Measurements from ENCODE around the gene WIPI1.
A peak's percentile ranks its signal among the peaks of the same experiment; 100 is the strongest.
"Not testable (repeated sequence)": the region's sequence is repeated elsewhere in the genome, so short reads cannot be mapped to it uniquely, and the experiment has no call there.

The WIPI1 gene

GRCh38 chr17:68384471-68384870 lies 72.8 kb downstream of the WIPI1 start:
- no peak for DNase-seq (ENCODE audit: low spot score)

GRCh38 chr17:68383443-68384321 lies 73.6 kb downstream of the WIPI1 start:
- DNase-seq (ENCODE audit: low spot score) = no peak

GRCh38 chr17:68383120-68383442 lies 74.2 kb downstream of the WIPI1 start:
- no peak for DNase-seq (ENCODE audit: low spot score)

- no peak for DNase-seq (ENCODE audit: low spot score)
Measured at GRCh38 chr17:68382582-68383085, 74.7 kb downstream of the WIPI1 start.

GRCh38 chr17:68381076-68381900 lies 76.0 kb downstream of the WIPI1 start:
- DNase-seq (ENCODE audit: low spot score) = no peak

- DNase-seq (ENCODE audit: low spot score) = no peak
Measured at GRCh38 chr17:68379692-68380677, 77.3 kb downstream of the WIPI1 start.

GRCh38 chr17:68379177-68379510 lies 78.2 kb downstream of the WIPI1 start:
- DNase-seq (ENCODE audit: low spot score) = no peak

- DNase-seq (ENCODE audit: low spot score) = peak; percentile 78
Measured at GRCh38 chr17:68378268-68379176, 78.8 kb downstream of the WIPI1 start.

GRCh38 chr17:68377771-68378267 lies 79.5 kb downstream of the WIPI1 start:
- no peak for DNase-seq (ENCODE audit: low spot score)

GRCh38 chr17:68376178-68376577 lies 81.1 kb downstream of the WIPI1 start:
- not testable (repeated sequence) for DNase-seq (ENCODE audit: low spot score)

GRCh38 chr17:68375566-68375965 lies 81.7 kb downstream of the WIPI1 start:
- no peak for DNase-seq (ENCODE audit: low spot score)

Measured in cerebellar cortex (tissue), 1 donor.